OCI-LY1 (cell line): ENCODE measurements around the gene RASAL2.

Experiments used
- H2AFZ ChIP-seq: fragments of 200-600 bp; sonication (generic), shearing (Covaris generic); 2 replicates; pipeline ENCODE4 v1.6.0; 2014; ENCODE audit warnings: antibody characterized with exemption, mild to moderate bottlenecking, low read length
- H3F3A ChIP-seq: fragments of 200-600 bp; sonication (generic), shearing (Covaris generic); 2 replicates; pipeline ENCODE4 v1.6.0; 2014; ENCODE audit warnings: mild to moderate bottlenecking, antibody characterized with exemption, low read length, moderate library complexity; ENCODE audit not compliant: insufficient read depth
- H3K27ac ChIP-seq: fragments of 200-600 bp; sonication (generic); 2 replicates; pipeline ENCODE4 v1.5.1; 2014; ENCODE audit warnings: low read length, mixed run types, mild to moderate bottlenecking, low read depth; ENCODE audit not compliant: poor library complexity, severe bottlenecking
- H3K27me3 ChIP-seq: fragments of 200-600 bp; sonication (generic); 2 replicates; pipeline ENCODE4 v1.6.0; 2014; ENCODE audit warnings: antibody characterized with exemption, mild to moderate bottlenecking, low read length, moderate library complexity; ENCODE audit not compliant: insufficient read depth
- H3K36me3 ChIP-seq: fragments of 200-600 bp; sonication (generic); 2 replicates; pipeline ENCODE4 v1.6.1; 2014; ENCODE audit warnings: mild to moderate bottlenecking, antibody characterized with exemption, low read length, moderate library complexity, mixed read lengths; ENCODE audit not compliant: insufficient read depth
- H3K4me1 ChIP-seq: fragments of 200-600 bp; sonication (generic); 2 replicates; pipeline ENCODE4 v1.5.1; 2014; ENCODE audit warnings: mild to moderate bottlenecking, low read length, moderate library complexity; ENCODE audit not compliant: insufficient read depth, severe bottlenecking
- H3K4me2 ChIP-seq: fragments of 200-600 bp; sonication (generic), shearing (Covaris generic); 2 replicates; pipeline ENCODE4 v1.6.1; 2014; ENCODE audit warnings: low read length
- H3K4me3 ChIP-seq: fragments of 200-600 bp; sonication (generic); 2 replicates; pipeline ENCODE4 v1.5.1; 2014; ENCODE audit warnings: low read length, low read depth, mild to moderate bottlenecking, mixed read lengths; ENCODE audit not compliant: poor library complexity, severe bottlenecking
- H3K79me2 ChIP-seq: fragments of 200-600 bp; shearing (Covaris generic); 2 replicates; pipeline ENCODE4 v1.6.1; 2016; ENCODE audit warnings: mixed run types, low read length, mixed read lengths; ENCODE audit not compliant: insufficient read depth
- H3K9ac ChIP-seq: fragments of 200-600 bp; sonication (generic), shearing (Covaris generic); 2 replicates; pipeline ENCODE4 v1.6.1; 2014; ENCODE audit warnings: mild to moderate bottlenecking, low read length, mixed read lengths
- H3K9me2 ChIP-seq: fragments of 200-600 bp; sonication (generic), shearing (Covaris generic); 2 replicates; pipeline ENCODE4 v1.6.1; 2014; ENCODE audit warnings: low read depth, mild to moderate bottlenecking, low read length, mixed read lengths
- H3K9me3 ChIP-seq: fragments of 200-600 bp; shearing (Covaris generic); 2 replicates; pipeline ENCODE4 v1.6.1; 2014; ENCODE audit warnings: low read length, mixed read lengths
- H4K20me1 ChIP-seq: fragments of 200-600 bp; sonication (generic), shearing (Covaris generic); 2 replicates; pipeline ENCODE4 v1.6.0; 2016; ENCODE audit warnings: mild to moderate bottlenecking, low read length; ENCODE audit not compliant: insufficient read depth
- EZH2 ChIP-seq: fragments of 200-600 bp; sonication (generic), shearing (Covaris generic); IDR thresholded peaks from 2 replicates; pipeline ENCODE4 v1.8.0; 2017; ENCODE audit warnings: borderline replicate concordance, mixed run types, mild to moderate bottlenecking, antibody characterized with exemption, low read length, moderate library complexity, mixed read lengths
- TF ChIP-seq, protein P1 (sequence below): fragments of 200-600 bp; sonication (generic), shearing (Covaris generic); IDR thresholded peaks from 2 replicates; pipeline ENCODE4 v1.5.1; 2017; ENCODE audit warnings: mild to moderate bottlenecking, antibody characterized with exemption, low read length, moderate library complexity, mixed read lengths

RASAL2 gene

DNA sequence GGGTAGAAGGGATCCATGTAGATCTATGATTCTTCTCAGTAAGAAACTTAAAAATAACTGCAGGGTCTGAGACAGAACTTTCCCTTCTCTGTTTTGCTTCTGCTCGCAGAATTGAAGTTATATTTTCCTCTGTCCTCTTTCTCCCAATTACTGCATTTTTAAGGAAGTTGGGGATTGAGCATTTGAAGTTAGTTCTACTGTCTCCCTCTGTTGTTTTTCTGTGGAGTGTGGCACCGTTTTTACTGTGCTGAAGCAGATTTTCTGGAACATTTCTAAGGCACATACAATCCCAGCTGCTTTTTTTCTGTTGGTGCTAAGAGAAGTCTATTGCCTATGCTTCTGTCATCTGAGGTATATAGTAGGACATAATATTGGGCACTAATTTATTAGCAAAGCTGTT is 43.3 kb downstream of the RASAL2 start:
- H3K4me2 ChIP-seq: no peak overlapping the region
- H3K27me3 ChIP-seq: no peaks in the 10 kb centered on the region
- no peaks in the 10 kb centered on the region for H3K9me3 ChIP-seq
- no peaks in the 10 kb centered on the region for H3K4me1 ChIP-seq
- no peaks in the 10 kb centered on the region for H3K79me2 ChIP-seq
- H3K27ac ChIP-seq: no peak overlapping the region
- no peaks in the 10 kb centered on the region for H3K36me3 ChIP-seq
- no peaks in the 10 kb centered on the region for H3F3A ChIP-seq
- H3K4me3 ChIP-seq: no peak overlapping the region
- H3K9me2 ChIP-seq: no peaks in the 10 kb centered on the region
- H4K20me1 ChIP-seq: no peaks in the 10 kb centered on the region
- H2AFZ ChIP-seq: no peak overlapping the region
- no peak for TF ChIP-seq EZH2
- TF ChIP-seq, protein P1, sequence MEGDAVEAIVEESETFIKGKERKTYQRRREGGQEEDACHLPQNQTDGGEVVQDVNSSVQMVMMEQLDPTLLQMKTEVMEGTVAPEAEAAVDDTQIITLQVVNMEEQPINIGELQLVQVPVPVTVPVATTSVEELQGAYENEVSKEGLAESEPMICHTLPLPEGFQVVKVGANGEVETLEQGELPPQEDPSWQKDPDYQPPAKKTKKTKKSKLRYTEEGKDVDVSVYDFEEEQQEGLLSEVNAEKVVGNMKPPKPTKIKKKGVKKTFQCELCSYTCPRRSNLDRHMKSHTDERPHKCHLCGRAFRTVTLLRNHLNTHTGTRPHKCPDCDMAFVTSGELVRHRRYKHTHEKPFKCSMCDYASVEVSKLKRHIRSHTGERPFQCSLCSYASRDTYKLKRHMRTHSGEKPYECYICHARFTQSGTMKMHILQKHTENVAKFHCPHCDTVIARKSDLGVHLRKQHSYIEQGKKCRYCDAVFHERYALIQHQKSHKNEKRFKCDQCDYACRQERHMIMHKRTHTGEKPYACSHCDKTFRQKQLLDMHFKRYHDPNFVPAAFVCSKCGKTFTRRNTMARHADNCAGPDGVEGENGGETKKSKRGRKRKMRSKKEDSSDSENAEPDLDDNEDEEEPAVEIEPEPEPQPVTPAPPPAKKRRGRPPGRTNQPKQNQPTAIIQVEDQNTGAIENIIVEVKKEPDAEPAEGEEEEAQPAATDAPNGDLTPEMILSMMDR: no peak
- H3K9ac ChIP-seq: no peak overlapping the region

DNA sequence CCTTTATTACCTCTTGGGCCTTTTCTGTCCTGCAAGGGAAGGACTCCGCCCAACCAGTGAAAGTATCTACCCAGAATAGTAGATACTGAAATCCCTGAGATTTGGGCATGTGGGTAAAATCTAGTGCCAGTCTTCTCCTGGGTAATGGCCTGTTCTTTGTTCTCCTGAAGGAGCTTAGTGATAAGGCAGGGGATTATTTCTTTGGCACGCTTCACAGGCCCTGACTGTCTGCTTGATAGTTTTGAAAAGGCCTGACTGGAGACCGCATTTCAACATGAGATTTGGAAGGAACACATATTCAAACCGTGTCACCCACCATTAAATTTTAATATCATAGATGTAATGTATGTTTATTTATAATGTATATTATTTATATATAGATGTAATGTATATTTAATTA is 48.9 kb downstream of the RASAL2 start:
- Histone ChIP-seq H3K4me3 (no peak overlapping the region), H3K9me2 (no peaks in the 10 kb centered on the region), H2AFZ (no peak overlapping the region), H3K27ac (no peak overlapping the region), H4K20me1 (no peaks in the 10 kb centered on the region), H3K79me2 (no peaks in the 10 kb centered on the region), H3F3A (no peaks in the 10 kb centered on the region), H3K4me1 (no peaks in the 10 kb centered on the region), H3K9ac (no peak overlapping the region), H3K4me2 (no peak overlapping the region), H3K27me3 (no peaks in the 10 kb centered on the region), H3K9me3 (no peaks in the 10 kb centered on the region), H3K36me3 (no peaks in the 10 kb centered on the region)
- TF ChIP-seq, protein P1: no peak
- TF ChIP-seq EZH2: no peak

DNA sequence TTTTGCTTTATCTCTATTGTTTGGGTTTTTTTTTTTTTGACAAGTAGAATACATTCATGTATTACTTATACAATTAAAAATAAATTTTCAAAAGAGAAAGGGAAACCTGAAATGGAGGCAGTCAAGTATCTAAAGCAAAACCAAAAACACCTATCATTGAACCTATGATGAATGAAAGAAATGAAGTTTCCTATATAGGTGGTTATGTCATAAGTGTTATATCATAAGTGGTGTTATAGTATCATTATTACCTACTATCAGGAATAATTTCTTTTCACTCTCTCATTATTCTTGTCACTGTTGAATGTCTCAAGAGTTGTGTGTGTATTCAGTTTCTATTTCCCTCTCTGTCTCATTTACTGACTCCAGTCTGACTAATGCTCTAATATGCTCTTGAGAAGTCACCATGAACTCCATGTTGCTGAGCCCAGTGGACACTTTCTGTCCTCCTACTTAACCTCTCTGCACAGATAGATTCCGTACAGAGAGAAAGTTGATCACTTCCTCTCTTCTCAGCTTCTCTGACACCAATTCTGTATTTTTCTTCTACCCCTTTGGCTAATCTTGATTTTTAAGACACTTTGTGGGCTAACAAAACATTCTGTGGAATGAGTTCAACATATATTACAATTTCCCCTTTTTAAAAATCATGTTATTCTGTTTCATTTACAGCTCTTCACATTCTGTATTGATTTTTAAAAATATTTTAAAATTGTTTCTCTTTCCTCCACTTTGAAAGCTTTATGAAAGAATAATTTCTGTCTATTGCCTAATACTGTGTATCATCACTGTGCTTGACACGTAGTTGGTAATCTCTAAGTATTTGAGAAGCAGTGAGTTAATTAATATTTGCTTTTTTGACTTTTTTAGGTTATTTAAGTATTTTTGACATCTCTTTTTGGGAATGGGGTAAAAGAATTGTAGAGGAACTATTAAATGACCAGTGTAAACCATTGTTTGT is 50.1 kb downstream of the RASAL2 start:
- no peak overlapping the region for H3K4me2 ChIP-seq

More for the DNA sequence above, 50.1 kb downstream of the RASAL2 start:
- TF ChIP-seq, protein P1: no peak
- TF ChIP-seq EZH2: no peak
- Histone ChIP-seq H3K9me2 (no peaks in the 10 kb centered on the region), H3K9me3 (no peaks in the 10 kb centered on the region), H3K27me3 (no peaks in the 10 kb centered on the region), H2AFZ (no peak overlapping the region), H3F3A (no peaks in the 10 kb centered on the region), H3K79me2 (no peaks in the 10 kb centered on the region), H3K4me3 (no peak overlapping the region), H4K20me1 (no peaks in the 10 kb centered on the region), H3K9ac (no peak overlapping the region), H3K4me1 (no peaks in the 10 kb centered on the region), H3K27ac (no peak overlapping the region), H3K36me3 (no peaks in the 10 kb centered on the region)
